Measurements from ENCODE around the gene CPVL. TPM values are rescaled to one million over a fixed set of nuclear protein-coding genes. Genes with fewer than 3 reads are reported as not detected.

Gene CPVL
- total RNA-seq, 6 experiments from 2014 or later, result 6.2 to 23.4 (median 8.8) TPM

DNA sequence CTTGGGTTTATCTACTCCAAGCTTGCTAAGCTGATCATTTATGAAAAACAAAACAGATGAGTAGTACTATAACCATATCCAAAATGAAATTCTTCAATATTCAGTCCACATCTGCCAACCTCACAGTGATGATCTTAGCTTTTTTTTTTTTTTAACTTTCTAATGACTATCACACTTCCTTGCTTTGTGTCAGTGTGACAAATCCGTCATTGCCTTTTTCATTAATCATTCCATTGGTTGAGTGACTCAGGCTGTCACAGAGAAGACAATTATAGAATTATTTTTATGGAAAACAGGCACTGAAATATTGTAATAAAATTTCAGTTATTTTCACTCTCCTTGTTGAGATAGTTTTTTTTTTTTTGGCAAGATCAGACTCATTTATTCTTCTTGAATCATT is 70.7 kb downstream of the CPVL start:
- no peak for TF ChIP-seq POLR2A (IDR thresholded peaks at IDR 0.05)
- TF ChIP-seq, protein P1, sequence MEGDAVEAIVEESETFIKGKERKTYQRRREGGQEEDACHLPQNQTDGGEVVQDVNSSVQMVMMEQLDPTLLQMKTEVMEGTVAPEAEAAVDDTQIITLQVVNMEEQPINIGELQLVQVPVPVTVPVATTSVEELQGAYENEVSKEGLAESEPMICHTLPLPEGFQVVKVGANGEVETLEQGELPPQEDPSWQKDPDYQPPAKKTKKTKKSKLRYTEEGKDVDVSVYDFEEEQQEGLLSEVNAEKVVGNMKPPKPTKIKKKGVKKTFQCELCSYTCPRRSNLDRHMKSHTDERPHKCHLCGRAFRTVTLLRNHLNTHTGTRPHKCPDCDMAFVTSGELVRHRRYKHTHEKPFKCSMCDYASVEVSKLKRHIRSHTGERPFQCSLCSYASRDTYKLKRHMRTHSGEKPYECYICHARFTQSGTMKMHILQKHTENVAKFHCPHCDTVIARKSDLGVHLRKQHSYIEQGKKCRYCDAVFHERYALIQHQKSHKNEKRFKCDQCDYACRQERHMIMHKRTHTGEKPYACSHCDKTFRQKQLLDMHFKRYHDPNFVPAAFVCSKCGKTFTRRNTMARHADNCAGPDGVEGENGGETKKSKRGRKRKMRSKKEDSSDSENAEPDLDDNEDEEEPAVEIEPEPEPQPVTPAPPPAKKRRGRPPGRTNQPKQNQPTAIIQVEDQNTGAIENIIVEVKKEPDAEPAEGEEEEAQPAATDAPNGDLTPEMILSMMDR (IDR thresholded peaks at IDR 0.05), result no peak

DNA sequence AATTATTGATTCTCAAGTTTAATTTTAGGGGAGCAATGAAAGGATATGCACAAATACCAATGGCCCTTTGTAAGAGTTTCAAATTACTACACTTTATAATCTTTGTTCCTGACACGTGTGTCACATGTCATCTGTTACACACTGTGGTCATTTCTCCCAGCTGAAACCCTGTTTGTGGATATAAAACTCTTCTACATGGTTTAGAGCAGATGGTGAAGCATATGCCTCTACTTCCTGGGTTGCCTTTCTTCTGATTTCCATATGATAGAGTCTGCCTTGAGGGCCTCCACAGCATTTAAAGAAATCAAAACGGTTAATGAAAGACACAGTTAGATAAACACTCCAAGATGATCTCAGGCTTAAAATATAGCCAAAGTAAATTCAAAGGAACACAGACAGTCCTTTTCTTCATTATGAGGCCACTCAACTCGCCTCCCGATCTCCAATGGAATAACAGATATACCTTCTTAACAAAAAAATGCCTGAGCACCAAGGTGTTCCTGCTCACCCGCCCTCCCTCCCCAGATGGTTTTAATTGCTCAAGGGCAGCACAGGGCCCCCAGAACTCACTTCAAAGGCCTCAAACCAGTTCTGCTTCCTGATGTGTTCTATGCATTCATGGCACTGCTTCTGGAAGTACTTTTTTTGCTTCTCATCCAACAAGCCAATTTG is 75.0 kb downstream of the CPVL start:
- Histone ChIP-seq H3K27ac (no peak overlapping the region), H3K9me3 (no peaks in the 10 kb centered on the region), H3K4me3 (no peak overlapping the region), H3K4me1 (no peaks in the 10 kb centered on the region), H3K36me3 (no peaks in the 10 kb centered on the region), H3K27me3 (no peaks in the 10 kb centered on the region)
- 78% methylated on average over 5 of the region's 5 CpGs for WGBS (ENCODE audit: insufficient coverage, low coverage, low lambda C conversion rate, missing lambda C conversion rate)
- TF ChIP-seq, protein P1 (IDR thresholded peaks at IDR 0.05), result no peak
- TF ChIP-seq POLR2A (IDR thresholded peaks at IDR 0.05), result no peak
- DNase-seq (no peak), ATAC-seq (no peak)
- intact Hi-C loops (cut with DNase I), result no loop called here

More for the DNA sequence above, 70.7 kb downstream of the CPVL start:
- no peaks in the 10 kb centered on the region for H3K36me3 ChIP-seq
- no peak overlapping the region for H3K4me3 ChIP-seq
- H3K4me1 ChIP-seq, result no peaks in the 10 kb centered on the region
- no peak overlapping the region for H3K27ac ChIP-seq
- WGBS (ENCODE audit: insufficient coverage, low coverage, low lambda C conversion rate, missing lambda C conversion rate), result 81% methylated on average over 1 of the region's 1 CpG
- DNase-seq (no peak), ATAC-seq (no peak)
- no peaks in the 10 kb centered on the region for H3K27me3 ChIP-seq
- intact Hi-C loops (cut with DNase I), result no loop called here
- no peaks in the 10 kb centered on the region for H3K9me3 ChIP-seq

DNA sequence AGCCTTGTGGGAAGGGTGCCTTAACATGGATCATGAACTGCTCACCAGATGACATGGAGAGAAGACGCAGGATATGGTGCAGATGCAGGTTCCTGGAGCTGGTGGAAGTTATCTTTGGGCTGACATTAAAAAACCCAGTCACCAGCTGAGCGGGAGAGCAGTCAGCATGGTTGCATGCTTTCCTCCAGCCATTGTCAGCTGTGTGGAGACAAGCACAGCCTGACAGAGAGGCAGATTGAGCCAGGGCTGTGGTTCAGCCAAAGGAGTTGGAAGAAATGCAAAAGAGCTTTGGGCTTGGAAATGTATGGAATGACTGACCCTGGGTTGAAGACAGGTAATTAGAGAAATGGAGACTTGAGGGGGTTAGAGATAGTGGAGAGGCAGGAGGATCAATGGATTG is 79.7 kb downstream of the CPVL start:
- 85% methylated on average over 2 of the region's 2 CpGs for WGBS (ENCODE audit: insufficient coverage, low coverage, low lambda C conversion rate, missing lambda C conversion rate)
- intact Hi-C loops (cut with DNase I), result no loop called here
- TF ChIP-seq, protein P1 (IDR thresholded peaks at IDR 0.05), result no peak
- TF ChIP-seq POLR2A (IDR thresholded peaks at IDR 0.05), result no peak

DNA sequence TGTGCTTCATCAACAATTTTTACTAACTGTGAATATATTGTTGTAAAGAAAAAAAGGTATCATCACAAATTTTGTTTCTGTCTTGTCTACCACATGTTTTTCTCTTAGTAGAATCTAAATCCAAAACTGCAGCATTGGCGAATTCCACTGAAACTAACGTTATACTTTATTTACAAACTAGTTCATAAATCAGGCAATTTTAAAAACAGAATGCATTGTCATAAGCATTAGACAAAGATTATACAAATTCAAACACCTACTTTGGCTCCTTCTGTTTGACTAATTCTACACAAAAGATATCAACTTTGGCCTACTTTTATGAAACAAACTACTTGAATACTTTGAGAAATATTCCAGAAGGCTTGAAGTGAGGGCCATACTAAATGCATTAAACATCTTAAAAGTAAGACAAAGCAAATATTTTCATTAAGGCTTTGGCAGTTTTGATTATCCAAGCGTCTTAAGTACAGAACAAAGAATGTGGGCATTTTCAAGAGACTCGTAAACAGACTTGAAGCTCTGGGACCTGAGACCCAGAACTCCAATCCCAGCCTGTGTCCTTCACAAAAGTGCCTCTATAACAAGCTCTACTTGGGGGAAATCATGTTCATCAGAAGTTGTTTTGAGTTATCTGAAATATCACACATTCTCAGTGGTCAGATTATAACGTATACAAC is 81.0 kb downstream of the CPVL start:
- no peak for TF ChIP-seq POLR2A (IDR thresholded peaks at IDR 0.05)
- TF ChIP-seq, protein P1 (IDR thresholded peaks at IDR 0.05), result no peak
- no peaks in the 10 kb centered on the region for H3K4me1 ChIP-seq
- no peaks in the 10 kb centered on the region for H3K9me3 ChIP-seq
- H3K36me3 ChIP-seq, result no peaks in the 10 kb centered on the region
- 75% methylated on average over 5 of the region's 5 CpGs for WGBS (ENCODE audit: insufficient coverage, low coverage, low lambda C conversion rate, missing lambda C conversion rate)
- intact Hi-C loops (cut with DNase I), result no loop called here
- H3K27ac ChIP-seq, result no peak overlapping the region
- H3K4me3 ChIP-seq, result no peak overlapping the region
- H3K27me3 ChIP-seq, result no peaks in the 10 kb centered on the region
- ATAC-seq, result no peak
- DNase-seq, result no peak

More for the DNA sequence above, 79.7 kb downstream of the CPVL start:
- ATAC-seq, result no peak
- Histone ChIP-seq H3K27ac (no peak overlapping the region), H3K4me1 (no peaks in the 10 kb centered on the region), H3K9me3 (no peaks in the 10 kb centered on the region), H3K27me3 (no peaks in the 10 kb centered on the region), H3K4me3 (no peak overlapping the region), H3K36me3 (no peaks in the 10 kb centered on the region)
- no peak for DNase-seq
